PC-9 (cell line): ENCODE results near the gene MTG2. TPM values are rescaled to one million over a fixed set of nuclear protein-coding genes. Genes with fewer than 3 reads are reported as not detected.

Experiments
- BruUV-seq: library from RNA; stranded (reverse); fragments of 400-500 nt; replicated peaks from 2 replicates; lab custom pipeline; 2021; lab: Mats Ljungman, UMichigan
- CTCF ChIA-PET: fragments of 300-600 bp; sonication (Branson Sonifier 250); formaldehyde crosslinking; loops from one replicate; lab custom pipeline; 2022; ENCODE audit warnings: antibody characterized with exemption; lab: Charles Lee
- POLR2A ChIA-PET: fragments of 300-600 bp; sonication (Branson Sonifier 250); formaldehyde crosslinking; loops from one replicate; lab custom pipeline; 2022; ENCODE audit warnings: antibody characterized with exemption; ENCODE audit not compliant: unreplicated experiment; lab: Charles Lee
- DNase-seq, 2 experiments: peaks; one replicate each; pipeline versions ENCODE4 v3.0.0 to v3.0.0-alpha.2; 2015 to 2022; ENCODE audit warnings: mixed read lengths in 1 of 2
- H2AFZ ChIP-seq: fragments of 200-600 bp; sonication (generic); 2 replicates; pipeline ENCODE4 v1.8.1; 2017; ENCODE audit warnings: antibody characterized with exemption
- H3F3A ChIP-seq: fragments of 200-600 bp; sonication (generic); 2 replicates; pipeline ENCODE4 v1.8.1; 2017; ENCODE audit warnings: antibody characterized with exemption, mild to moderate bottlenecking, low read depth; ENCODE audit not compliant: insufficient read depth
- H3K27ac ChIP-seq: fragments of 200-600 bp; sonication (generic); 2 replicates; pipeline ENCODE4 v1.6.1; 2016; ENCODE audit warnings: mixed run types
- H3K27me3 ChIP-seq: fragments of 200-600 bp; sonication (generic); 2 replicates; pipeline ENCODE4 v1.6.1; 2016; ENCODE audit warnings: low read depth, mixed run types; ENCODE audit not compliant: insufficient read depth
- H3K36me3 ChIP-seq: fragments of 200-600 bp; sonication (generic); 2 replicates; pipeline ENCODE4 v1.6.1; 2016; ENCODE audit warnings: low read depth, mixed run types
- H3K4me1 ChIP-seq: fragments of 200-600 bp; sonication (generic); replicated peaks from 2 replicates; pipeline ENCODE4 v1.6.1; 2016; ENCODE audit warnings: mixed run types; ENCODE audit not compliant: insufficient read depth
- H3K4me2 ChIP-seq: fragments of 200-600 bp; sonication (generic); 2 replicates; pipeline ENCODE4 v1.6.1; 2017; ENCODE audit warnings: mixed run types
- H3K4me3 ChIP-seq: fragments of 200-600 bp; sonication (generic); 2 replicates; pipeline ENCODE4 v1.6.1; 2016; ENCODE audit warnings: mixed run types
- H3K79me2 ChIP-seq: fragments of 200-600 bp; sonication (generic); 2 replicates; pipeline ENCODE4 v1.6.1; 2017; ENCODE audit warnings: low read depth, mixed run types
- H3K9me2 ChIP-seq: fragments of 200-600 bp; sonication (generic); 2 replicates; pipeline ENCODE4 v1.8.1; 2017; ENCODE audit warnings: mild to moderate bottlenecking; ENCODE audit not compliant: insufficient read depth
- H3K9me3 ChIP-seq: fragments of 200-600 bp; sonication (generic); 2 replicates; pipeline ENCODE4 v1.8.1; 2016; ENCODE audit warnings: low read depth; ENCODE audit not compliant: insufficient read depth
- H4K20me1 ChIP-seq: fragments of 200-600 bp; sonication (generic); 2 replicates; pipeline ENCODE4 v1.8.1; 2017; ENCODE audit not compliant: insufficient read depth
- EZH2 ChIP-seq: fragments of 200-600 bp; sonication (generic); IDR thresholded peaks from 2 replicates; pipeline ENCODE4 v1.8.0; 2017; ENCODE audit warnings: antibody characterized with exemption, low read depth
- intact Hi-C: fragments of 100-400 bp; cut with micrococcal nuclease; formaldehyde crosslinking; loops from one replicate; pipeline ENCODE4 v1.10.0; 2022; ENCODE audit not compliant: unreplicated experiment
- total RNA-seq: library from RNA; stranded (reverse); gene quantifications from 2 replicates; pipeline ENCODE4 v1.2.3, GENCODE V29; 2021
- TF ChIP-seq, protein P1 (sequence below): fragments of 200-600 bp; sonication (generic); conservative IDR thresholded peaks from 2 replicates; pipeline ENCODE4 v1.6.1; 2017; ENCODE audit warnings: mixed run types, antibody characterized with exemption, mild to moderate bottlenecking, moderate library complexity

Gene MTG2
- total RNA-seq, 1 experiment from 2014 or later = 58.1 TPM

DNA sequence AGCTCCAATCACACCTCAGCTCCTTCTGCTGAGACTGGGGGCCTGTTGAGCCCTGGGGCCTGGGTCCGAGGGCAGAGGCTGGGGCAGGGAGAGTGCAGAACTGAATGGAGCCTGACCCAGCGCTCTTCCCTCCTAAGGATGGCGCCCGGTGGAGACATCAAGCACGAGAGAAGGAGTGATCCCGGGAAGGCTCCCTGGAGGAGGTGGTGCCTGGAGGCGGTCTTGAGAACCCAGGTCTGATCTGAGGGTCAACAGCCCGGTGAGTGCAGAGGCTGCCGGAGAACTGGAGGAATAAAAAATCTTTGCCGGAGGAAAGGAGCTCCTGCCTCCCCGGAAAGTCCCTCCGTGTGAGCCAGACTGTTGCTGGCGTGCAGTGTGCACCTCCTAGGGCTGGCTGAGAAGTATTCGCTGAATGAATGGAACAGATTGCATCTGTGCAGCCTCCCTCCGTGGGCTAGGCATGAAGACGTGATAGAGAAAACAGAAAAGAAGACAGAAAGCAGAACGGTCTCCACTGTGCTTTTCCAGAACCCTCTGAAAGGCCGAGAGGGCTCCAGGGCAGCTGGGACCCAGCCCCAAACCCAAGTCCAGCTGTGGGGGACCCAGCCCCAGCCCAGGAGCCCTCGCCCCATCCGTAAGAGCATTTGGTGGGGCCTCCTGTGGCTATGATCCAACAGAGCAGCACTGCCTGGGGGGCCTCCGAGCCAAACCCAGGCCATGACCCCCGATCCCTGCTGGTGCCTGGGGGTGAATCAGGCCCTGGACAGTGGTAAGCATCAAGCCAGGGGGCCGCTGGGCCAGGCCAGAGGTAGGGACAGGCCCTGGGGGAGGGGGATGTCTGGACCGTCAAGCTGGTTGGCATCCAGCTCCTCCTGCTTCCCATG, 44.1 kb downstream of the MTG2 start:
- H4K20me1 ChIP-seq = no peaks in the 10 kb centered on the region
- no peaks in the 10 kb centered on the region for H3K9me3 ChIP-seq
- H3K4me1 ChIP-seq = peaks cover 4% of the 10 kb centered on the region
- peaks cover 14% of the 10 kb centered on the region; the same call in 1 of the 2 replicates for H3F3A ChIP-seq
- CTCF ChIA-PET = interaction anchor here (0.6 kb wide), 2 partner anchors 31 to 39 kb away, joined by 4 read pairs; no protein-coding TSS in a partner anchor
- no peaks in the 10 kb centered on the region for H3K9me2 ChIP-seq
- H3K27ac ChIP-seq = no peak overlapping the region
- no peak for DNase-seq
- no peaks in the 10 kb centered on the region for H3K36me3 ChIP-seq
- intact Hi-C loops = no loop called here
- H3K4me2 ChIP-seq = no peak overlapping the region
- POLR2A ChIA-PET = no interaction called here
- H3K4me3 ChIP-seq = no peak overlapping the region
- TF ChIP-seq EZH2 = no peak
- TF ChIP-seq, protein P1, sequence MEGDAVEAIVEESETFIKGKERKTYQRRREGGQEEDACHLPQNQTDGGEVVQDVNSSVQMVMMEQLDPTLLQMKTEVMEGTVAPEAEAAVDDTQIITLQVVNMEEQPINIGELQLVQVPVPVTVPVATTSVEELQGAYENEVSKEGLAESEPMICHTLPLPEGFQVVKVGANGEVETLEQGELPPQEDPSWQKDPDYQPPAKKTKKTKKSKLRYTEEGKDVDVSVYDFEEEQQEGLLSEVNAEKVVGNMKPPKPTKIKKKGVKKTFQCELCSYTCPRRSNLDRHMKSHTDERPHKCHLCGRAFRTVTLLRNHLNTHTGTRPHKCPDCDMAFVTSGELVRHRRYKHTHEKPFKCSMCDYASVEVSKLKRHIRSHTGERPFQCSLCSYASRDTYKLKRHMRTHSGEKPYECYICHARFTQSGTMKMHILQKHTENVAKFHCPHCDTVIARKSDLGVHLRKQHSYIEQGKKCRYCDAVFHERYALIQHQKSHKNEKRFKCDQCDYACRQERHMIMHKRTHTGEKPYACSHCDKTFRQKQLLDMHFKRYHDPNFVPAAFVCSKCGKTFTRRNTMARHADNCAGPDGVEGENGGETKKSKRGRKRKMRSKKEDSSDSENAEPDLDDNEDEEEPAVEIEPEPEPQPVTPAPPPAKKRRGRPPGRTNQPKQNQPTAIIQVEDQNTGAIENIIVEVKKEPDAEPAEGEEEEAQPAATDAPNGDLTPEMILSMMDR = no peak
- H3K79me2 ChIP-seq = no peaks in the 10 kb centered on the region
- H3K27me3 ChIP-seq = peaks cover 54% of the 10 kb centered on the region
- no TSS peak for BruUV-seq
- no peak overlapping the region for H2AFZ ChIP-seq

DNA sequence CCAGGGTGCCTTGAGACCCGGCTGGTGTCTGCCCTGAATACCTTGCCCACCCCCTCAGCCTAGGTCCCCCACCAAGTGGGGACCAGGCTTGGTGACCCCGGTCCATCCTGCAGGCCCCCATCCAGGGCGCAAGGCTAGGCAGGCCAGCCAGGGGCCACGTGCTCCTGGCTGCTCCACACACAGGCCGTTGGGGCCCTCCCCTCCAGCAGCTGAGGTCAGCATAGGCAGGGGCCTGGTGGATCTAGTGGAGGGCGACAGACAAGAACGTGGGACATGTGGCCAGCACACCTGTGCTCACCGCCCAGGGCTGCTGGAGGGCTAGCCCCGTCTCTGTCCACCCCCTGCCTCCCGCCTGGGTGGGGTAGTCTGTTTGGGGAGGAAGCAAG, 44.8 kb downstream of the MTG2 start:
- ChIA-PET POLR2A (no interaction called here), CTCF (no interaction called here)
- Histone ChIP-seq H3K4me1 (peaks cover 10% of the 10 kb centered on the region), H3K27me3 (peaks cover 48% of the 10 kb centered on the region), H3K27ac (no peak overlapping the region), H3F3A (peaks cover 14% of the 10 kb centered on the region; the same call in 1 of the 2 replicates), H3K4me3 (no peak overlapping the region), H3K9me3 (no peaks in the 10 kb centered on the region), H3K36me3 (no peaks in the 10 kb centered on the region), H4K20me1 (no peaks in the 10 kb centered on the region), H2AFZ (no peak overlapping the region), H3K4me2 (peak overlapping the region; percentile 20; the same call in 1 of the 2 replicates), H3K9me2 (no peaks in the 10 kb centered on the region), H3K79me2 (no peaks in the 10 kb centered on the region)
- intact Hi-C loops = no loop called here
- DNase-seq = no peak
- no TSS peak for BruUV-seq
- TF ChIP-seq, protein P1 = no peak
- no peak for TF ChIP-seq EZH2

DNA sequence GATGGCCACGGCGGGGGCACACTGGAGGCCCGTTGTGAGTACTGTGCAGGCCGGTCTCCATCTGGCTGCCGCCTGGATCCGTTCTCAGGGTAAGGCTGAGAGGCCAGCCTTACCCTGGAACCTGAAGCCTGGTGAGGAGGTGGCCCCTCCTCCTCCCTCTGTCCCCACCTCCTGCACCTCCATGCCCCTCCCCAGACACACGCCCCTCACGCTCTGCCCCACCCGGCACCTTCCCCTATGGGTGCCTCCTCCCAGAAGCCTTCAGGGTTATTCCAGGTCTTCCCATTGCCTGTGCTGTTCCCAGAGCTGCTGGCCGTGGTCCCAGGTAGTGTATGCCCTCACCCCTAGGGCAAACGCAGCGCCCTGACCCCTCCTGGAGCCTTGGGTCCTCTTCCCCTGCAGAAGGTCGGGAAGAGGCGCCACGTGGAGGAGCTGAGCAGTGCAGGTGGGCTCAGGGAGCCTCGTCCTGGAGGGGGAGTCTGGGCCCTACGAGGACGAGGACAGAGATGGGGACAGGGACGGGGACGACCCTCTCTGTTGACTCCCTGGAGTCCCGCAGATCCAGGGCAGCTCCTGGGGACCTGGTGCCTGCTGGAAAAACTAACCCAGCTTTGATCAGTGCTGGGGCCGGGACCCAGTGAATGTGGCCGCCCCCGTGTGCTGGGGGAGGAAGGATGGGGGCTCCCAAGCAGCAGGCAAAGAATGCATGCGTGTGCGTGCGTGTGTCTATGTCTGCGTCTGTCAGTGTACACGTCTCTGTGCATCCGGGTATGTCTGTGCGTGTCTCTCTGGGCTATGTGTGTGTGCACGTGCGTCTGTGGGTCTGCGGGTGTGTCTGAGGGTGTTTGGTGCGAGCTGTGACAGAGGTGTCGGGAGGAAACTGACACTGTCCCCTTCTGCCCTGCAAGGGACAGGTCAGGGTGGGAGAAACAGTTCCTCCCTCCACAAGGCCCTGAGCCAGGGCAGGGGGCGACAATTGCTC, 45.4 kb downstream of the MTG2 start:
- CTCF ChIA-PET = no interaction called here
- H3K79me2 ChIP-seq = no peaks in the 10 kb centered on the region

More for the DNA sequence above, 45.4 kb downstream of the MTG2 start:
- BruUV-seq = no TSS peak
- Histone ChIP-seq H3K9me2 (no peaks in the 10 kb centered on the region), H3K4me2 (peak overlapping the region; percentile 20; the same call in 1 of the 2 replicates), H3K4me3 (no peak overlapping the region), H2AFZ (no peak overlapping the region), H3K9me3 (no peaks in the 10 kb centered on the region), H3K36me3 (no peaks in the 10 kb centered on the region), H3F3A (peaks cover 14% of the 10 kb centered on the region; the same call in 1 of the 2 replicates), H4K20me1 (no peaks in the 10 kb centered on the region), H3K27me3 (peaks cover 41% of the 10 kb centered on the region), H3K4me1 (peaks cover 17% of the 10 kb centered on the region), H3K27ac (no peak overlapping the region)
- intact Hi-C loops = no loop called here
- POLR2A ChIA-PET = no interaction called here
- DNase-seq = peak in 1 of 2 experiments; percentile 46
- TF ChIP-seq, protein P1 = no peak
- no peak for TF ChIP-seq EZH2
